ENCODE measurements around the gene NECTIN1. TPM values are rescaled to one million over a fixed set of nuclear protein-coding genes. Genes with fewer than 3 reads are reported as not detected.

NECTIN1 gene
- total RNA-seq, 1 experiment from 2014 or later = 2.7 TPM

GRCh38 chr11:119722281-119722794 is 6.7 kb downstream of the NECTIN1 start:
- in situ Hi-C loops (cut with HindIII; ENCODE audit: low pct_unique_long_range_greater_than_20kb, low sequenced_read_pairs) = no loop called here
- DNase-seq (ENCODE audit: low read depth, low spot score) = no peak

GRCh38 chr11:119721129-119722120 is 7.6 kb downstream of the NECTIN1 start:
- in situ Hi-C loops (cut with HindIII; ENCODE audit: low pct_unique_long_range_greater_than_20kb, low sequenced_read_pairs) = no loop called here
- peak; percentile 66 for DNase-seq (ENCODE audit: low read depth, low spot score)

DNA sequence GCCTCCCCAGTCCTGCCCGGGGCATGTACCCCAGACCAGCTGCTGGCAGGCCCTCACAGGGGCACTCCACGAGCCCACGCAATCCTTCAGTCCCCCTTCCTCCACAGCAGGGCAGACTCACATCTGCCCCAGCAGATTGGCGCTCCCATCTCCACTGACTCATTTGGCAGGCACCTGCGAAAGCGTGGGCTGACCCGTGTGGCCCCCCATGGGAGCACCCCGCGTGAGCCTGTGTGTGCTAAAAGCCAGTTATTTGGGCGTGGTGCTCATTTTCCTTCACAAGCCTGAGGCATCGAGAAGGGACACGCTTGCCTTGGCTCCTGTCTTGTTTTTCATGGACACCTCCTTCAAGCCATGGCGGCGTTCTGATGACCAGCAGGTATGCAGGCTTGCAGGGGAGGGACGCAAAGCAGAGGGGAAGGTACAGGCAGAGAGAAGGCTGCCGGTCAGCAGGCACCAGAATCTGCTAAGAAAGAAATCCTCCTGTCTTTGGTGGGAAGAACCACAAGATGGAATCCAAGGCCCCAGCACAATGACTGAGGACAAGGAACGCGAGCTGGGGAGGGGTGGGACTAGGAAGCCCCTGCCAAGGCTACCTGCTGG is 8.6 kb downstream of the NECTIN1 start:
- no peak for DNase-seq (ENCODE audit: low read depth, low spot score)
- in situ Hi-C loops (cut with HindIII; ENCODE audit: low pct_unique_long_range_greater_than_20kb, low sequenced_read_pairs) = no loop called here

DNA sequence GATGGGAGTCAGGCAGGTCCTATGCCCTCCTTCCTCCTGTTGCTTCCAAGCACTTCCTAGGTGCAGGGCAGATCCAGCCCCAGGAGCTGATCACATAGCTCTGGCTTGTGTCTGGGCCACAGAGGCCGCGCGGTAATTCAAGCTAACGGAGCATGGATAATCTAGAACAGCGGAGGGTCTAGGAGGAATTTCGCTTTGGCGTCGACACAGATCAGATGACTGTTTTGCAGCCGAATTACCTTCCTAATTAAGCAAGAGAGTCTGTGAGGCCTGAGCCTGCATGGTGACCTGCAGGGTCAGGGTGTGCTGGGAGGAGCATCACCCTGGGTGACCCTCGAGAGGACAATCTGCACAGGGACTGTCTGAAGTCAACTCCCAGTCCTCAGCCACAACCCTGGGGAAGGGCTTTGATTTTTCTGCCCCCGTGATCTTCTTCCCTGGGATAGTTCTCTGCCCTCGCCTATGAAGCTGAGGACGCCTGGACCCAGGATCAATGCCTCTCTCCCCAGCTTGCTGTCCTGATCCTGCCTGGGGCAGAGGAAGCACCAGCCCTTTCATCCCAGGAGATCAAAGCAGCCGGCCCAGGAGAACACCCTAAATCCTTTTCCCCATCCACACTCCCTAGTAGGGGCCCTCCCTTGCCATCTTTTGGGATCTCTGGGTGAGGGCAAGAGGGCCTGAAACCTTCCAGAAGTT is 11.0 kb downstream of the NECTIN1 start:
- in situ Hi-C loops (cut with HindIII; ENCODE audit: low pct_unique_long_range_greater_than_20kb, low sequenced_read_pairs) = no loop called here
- no peak for DNase-seq (ENCODE audit: low read depth, low spot score)

DNA sequence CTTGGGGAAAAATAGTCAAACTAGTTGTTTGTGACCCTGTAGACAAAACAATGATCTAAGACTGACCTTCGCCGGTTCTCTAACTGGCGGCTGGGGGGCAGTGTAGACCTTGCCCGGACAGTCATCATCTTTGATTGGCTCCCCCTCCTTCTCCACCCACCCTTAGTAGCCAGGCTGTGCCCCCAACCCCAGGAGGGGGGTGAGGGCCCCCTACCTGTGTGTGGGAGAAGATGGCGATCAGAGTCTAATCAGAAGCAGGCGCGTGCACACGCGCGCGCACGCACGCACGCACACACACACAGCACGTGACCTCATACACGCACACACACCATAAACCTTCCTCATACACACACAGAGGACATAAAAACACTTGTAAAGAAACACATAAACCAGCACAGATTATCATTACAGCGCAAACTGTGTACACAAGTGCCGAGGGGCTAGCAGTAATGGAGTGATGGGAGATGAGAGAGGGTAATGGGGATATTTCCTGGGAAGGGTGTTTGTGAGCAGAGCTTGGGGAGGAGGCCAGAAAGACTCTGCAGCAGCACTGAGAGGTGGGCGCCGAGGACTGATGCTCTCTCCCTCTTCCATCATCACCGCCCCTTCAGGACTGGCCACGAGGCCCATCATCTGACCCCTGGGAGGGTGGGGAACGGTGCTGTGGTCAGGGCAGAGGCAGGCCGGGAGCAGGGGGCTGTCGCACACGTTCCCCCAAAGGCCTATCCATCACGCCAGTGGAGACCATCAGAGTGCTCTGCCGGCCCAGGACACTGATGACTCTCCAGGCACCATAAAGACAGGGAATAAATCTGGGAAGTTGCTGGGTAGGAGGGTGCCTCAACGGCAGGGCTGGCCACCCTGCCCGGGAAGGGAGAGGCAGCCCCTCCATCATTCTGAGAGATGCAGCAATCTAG is 12.2 kb downstream of the NECTIN1 start:
- in situ Hi-C loops (cut with HindIII; ENCODE audit: low pct_unique_long_range_greater_than_20kb, low sequenced_read_pairs) = no loop called here

DNA sequence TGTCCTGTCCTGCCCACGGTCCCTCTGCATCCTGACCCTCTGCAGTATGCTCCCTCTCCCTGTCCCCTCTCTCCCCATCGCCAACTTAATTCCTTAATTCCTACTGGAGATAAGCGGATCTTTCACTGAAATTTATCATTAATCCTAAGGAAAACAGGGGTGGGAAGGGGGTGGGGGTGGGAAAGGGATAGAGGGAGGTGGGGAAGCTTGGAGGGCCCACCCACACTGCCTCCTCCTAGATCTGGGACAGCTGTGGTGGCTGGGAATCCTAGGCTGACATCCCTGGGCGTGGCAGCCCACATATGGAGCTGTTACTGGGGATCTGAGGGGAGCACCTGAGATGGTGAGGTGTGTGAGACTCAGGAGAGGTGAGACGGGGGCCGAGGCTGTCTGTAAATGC is 14.4 kb downstream of the NECTIN1 start:
- in situ Hi-C loops (cut with HindIII; ENCODE audit: low pct_unique_long_range_greater_than_20kb, low sequenced_read_pairs) = no loop called here
- no peak for DNase-seq (ENCODE audit: low read depth, low spot score)

More for the DNA sequence above, 12.2 kb downstream of the NECTIN1 start:
- DNase-seq (ENCODE audit: low read depth, low spot score) = no peak

DNA sequence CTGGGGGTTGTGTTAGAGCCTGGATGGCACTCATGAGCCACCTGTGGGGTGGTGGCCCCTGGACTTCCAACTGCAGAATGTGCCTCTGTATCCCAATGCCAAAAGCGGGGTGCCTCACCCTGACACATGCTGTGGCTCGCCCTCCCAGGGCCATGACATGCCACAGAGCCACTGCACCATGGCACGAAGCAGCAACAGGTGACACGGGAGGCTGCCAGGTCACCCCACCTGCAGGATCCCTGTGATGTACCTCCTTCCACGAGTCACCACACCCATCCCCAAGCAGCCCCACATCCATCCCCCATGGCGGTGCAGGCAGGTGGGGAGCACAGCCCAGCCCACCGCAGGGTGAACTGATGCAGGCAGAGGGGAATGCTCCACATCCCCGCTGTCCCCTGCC is 14.8 kb downstream of the NECTIN1 start:
- no peak for DNase-seq (ENCODE audit: low read depth, low spot score)
- in situ Hi-C loops (cut with HindIII; ENCODE audit: low pct_unique_long_range_greater_than_20kb, low sequenced_read_pairs) = no loop called here

DNA sequence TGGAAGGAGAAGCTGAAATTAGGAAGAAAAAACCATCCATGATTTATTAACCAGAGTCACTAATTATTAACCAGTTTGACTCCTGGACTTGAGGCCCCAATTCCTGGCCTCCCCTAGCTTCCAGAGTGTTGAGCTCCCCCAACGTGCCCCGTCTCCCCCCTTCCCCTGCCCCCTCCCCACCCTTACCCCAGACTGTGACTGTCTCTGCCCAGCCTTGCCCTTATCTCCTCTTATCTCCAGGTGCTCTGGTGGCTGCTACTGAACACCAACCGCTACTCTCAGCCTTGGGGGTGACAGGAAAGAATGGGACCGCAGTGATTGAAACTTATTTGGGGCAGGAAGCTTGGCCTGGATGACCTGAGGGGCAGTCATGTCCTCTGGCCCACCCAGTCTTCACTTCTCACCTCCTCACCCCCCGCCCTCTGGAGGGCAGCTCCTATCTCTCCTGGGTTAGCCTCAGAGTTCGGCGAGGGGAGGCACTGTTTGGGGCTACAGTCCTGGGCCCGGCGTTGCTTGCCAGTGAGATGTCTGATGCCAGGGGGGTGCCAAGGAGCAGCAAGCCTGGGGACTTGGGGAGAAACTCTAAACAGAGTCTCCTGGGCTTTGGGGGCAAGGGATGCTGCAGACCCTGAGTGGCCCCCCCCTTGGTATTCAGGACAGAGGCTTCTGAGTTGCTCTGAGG is 15.5 kb downstream of the NECTIN1 start:
- no peak for DNase-seq (ENCODE audit: low read depth, low spot score)
- in situ Hi-C loops (cut with HindIII; ENCODE audit: low pct_unique_long_range_greater_than_20kb, low sequenced_read_pairs) = no loop called here

GRCh38 chr11:119712459-119713358 is 16.3 kb downstream of the NECTIN1 start:
- no peak for DNase-seq (ENCODE audit: low read depth, low spot score)
- in situ Hi-C loops (cut with HindIII; ENCODE audit: low pct_unique_long_range_greater_than_20kb, low sequenced_read_pairs) = no loop called here

DNA sequence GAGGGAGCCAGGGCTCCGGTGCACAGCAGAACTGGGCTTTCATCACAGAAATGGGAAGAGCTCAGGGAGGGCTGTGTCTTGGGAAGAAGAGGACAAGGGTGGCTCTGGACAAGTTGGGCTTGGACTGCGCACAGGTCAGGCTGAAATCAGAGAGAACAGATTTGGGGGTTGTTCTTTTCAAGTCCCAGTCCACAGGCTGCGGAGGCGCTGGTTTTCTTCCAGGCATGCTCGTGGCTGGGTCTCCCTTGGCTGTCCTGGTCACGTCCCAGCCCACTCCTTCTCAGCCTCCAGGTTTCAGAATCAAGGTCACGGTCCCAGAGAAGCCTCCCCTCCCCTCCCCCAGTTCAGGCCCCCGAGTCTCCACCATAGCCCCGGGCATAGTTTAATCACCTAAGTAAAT is 17.0 kb downstream of the NECTIN1 start:
- no peak for DNase-seq (ENCODE audit: low read depth, low spot score)
- in situ Hi-C loops (cut with HindIII; ENCODE audit: low pct_unique_long_range_greater_than_20kb, low sequenced_read_pairs) = no loop called here

GRCh38 chr11:119711476-119711875 is 17.5 kb downstream of the NECTIN1 start:
- in situ Hi-C loops (cut with HindIII; ENCODE audit: low pct_unique_long_range_greater_than_20kb, low sequenced_read_pairs) = no loop called here

GRCh38 chr11:119710417-119710816 is 18.6 kb downstream of the NECTIN1 start:
- in situ Hi-C loops (cut with HindIII; ENCODE audit: low pct_unique_long_range_greater_than_20kb, low sequenced_read_pairs) = no loop called here

More at GRCh38 chr11:119711476-119711875, 17.5 kb downstream of the NECTIN1 start:
- DNase-seq (ENCODE audit: low read depth, low spot score) = no peak

DNA sequence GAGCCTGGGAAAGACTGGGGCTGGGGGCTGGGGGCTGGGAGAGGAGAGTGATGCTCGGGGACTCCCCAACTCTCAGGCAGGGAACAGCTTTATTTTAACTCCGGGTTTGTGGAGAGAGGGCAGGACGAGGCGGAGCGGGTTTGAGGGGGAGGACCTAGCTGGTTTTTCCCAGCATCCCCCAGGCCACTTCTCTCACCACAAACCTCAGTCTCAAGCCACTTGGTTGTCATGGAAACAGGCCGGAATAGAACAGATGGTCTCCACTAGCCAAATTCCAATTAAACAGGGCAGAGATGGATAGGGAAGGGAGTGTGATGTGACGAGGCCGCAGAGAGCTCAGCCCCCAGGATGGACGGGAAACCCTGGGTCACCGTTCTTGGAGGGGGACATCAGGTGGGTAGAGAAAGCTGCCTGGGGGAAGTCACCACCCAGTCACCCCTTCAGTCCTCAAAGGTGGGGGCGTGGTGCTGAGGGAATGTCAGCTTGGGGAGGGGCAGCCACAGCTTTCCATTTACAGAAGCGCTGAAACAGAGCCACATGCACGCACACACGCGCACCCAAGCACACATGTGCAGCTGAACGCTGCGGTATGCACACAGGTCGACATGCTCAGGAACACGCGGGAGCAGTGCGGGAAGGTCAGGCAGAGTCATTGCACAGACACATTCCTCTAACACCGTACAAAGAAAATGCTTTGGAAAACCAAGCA is 19.2 kb downstream of the NECTIN1 start:
- DNase-seq (ENCODE audit: low read depth, low spot score) = no peak

More at GRCh38 chr11:119710417-119710816, 18.6 kb downstream of the NECTIN1 start:
- DNase-seq (ENCODE audit: low read depth, low spot score) = no peak

GRCh38 chr11:119709171-119709570 is 19.8 kb downstream of the NECTIN1 start:
- DNase-seq (ENCODE audit: low read depth, low spot score) = no peak
- in situ Hi-C loops (cut with HindIII; ENCODE audit: low pct_unique_long_range_greater_than_20kb, low sequenced_read_pairs) = no loop called here

More for the DNA sequence above, 19.2 kb downstream of the NECTIN1 start:
- in situ Hi-C loops (cut with HindIII; ENCODE audit: low pct_unique_long_range_greater_than_20kb, low sequenced_read_pairs) = no loop called here

DNA sequence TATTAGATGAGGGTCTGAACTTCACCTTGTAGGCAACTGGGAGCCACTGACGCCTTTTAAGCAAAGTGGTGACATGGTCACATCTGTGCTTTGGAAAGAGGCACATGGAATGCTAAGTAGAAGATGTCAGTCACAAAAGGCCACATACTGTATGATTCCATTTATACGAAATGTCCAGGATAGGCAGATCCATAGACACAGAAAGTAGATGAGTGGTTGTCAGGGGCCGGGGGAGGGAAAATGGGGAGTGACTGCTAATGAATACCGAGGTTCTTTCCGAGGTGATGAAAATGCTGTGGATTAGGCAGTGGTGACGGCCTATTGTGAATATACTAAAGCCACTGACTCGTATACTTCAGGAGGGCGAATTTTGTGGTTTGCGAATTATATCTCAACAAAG is 20.6 kb downstream of the NECTIN1 start:
- in situ Hi-C loops (cut with HindIII; ENCODE audit: low pct_unique_long_range_greater_than_20kb, low sequenced_read_pairs) = no loop called here
- DNase-seq (ENCODE audit: low read depth, low spot score) = no peak
